Heart left ventricle (tissue), 13 donors: ENCODE measurements around the gene CFAP100.

Experiments
- POLR2A ChIP-seq, 2 donors: fragments of 450-650 bp; IDR thresholded peaks; one replicate each; pipeline ENCODE4 v1.6.1; 2017; ENCODE audit warnings: antibody characterized with exemption in 2 of 2, mild to moderate bottlenecking in 2 of 2, moderate library complexity in 2 of 2
- TF ChIP-seq, protein P1 (sequence below), 12 donors: fragments of 200-600 bp; sonication (generic) in 4 of 12; IDR thresholded peaks; one replicate each; pipeline versions ENCODE4 v1.5.0 to v1.8.0; 2018 to 2022; ENCODE audit warnings: antibody characterized with exemption in 12 of 12, mild to moderate bottlenecking in 5 of 12
- donor health status: ischemic (EF 13 %, LVEDD 7.1; RV severe dilation, severe dysfunction).
- donor health status: DM: no; HTN: yes; CAD: no.
- donor health status: DM: no; HTN: no; CAD: no.
- donor health status: ischemic (EF 25% LVEDD 6.9; RV normal size, moderate dysfunction).
- donor health status: ischemic (EF 25% LVEDD 5.7; RV mildly dilated, moderate dysfunction).
- donor health status: ischemic (EF 35%, LVEDD 5.7; RV mildly dilated, moderate dysfunction).
- donor health status: nonischemic (EF 11% LVEDD 7.7; RV severe dilation, severe dysfunction).
- donor health status: DM: yes; HTN: yes; CAD: no.
- donor health status: PGD.
- donor health status: ischemic (EF 29% LVEDD 5.4; RV normal size, mild dysfunction).
- donor health status: nonischemic (EF 23%, LVEDD 6.1; RV moderate dilation, normal function).

GRCh38 chr3:126422571-126423091, 27.9 kb downstream of the CFAP100 start:
- TF ChIP-seq, protein P1, sequence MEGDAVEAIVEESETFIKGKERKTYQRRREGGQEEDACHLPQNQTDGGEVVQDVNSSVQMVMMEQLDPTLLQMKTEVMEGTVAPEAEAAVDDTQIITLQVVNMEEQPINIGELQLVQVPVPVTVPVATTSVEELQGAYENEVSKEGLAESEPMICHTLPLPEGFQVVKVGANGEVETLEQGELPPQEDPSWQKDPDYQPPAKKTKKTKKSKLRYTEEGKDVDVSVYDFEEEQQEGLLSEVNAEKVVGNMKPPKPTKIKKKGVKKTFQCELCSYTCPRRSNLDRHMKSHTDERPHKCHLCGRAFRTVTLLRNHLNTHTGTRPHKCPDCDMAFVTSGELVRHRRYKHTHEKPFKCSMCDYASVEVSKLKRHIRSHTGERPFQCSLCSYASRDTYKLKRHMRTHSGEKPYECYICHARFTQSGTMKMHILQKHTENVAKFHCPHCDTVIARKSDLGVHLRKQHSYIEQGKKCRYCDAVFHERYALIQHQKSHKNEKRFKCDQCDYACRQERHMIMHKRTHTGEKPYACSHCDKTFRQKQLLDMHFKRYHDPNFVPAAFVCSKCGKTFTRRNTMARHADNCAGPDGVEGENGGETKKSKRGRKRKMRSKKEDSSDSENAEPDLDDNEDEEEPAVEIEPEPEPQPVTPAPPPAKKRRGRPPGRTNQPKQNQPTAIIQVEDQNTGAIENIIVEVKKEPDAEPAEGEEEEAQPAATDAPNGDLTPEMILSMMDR (IDR thresholded peaks at IDR 0.05), result no peak
- no peak for TF ChIP-seq POLR2A (IDR thresholded peaks at IDR 0.05)
